ENCODE results near the gene SLIT3. TPM values are rescaled to one million over a fixed set of nuclear protein-coding genes. Genes with fewer than 3 reads are reported as not detected.

SLIT3 gene
- total RNA-seq, 4 donors from 2014 or later, result 0.97 to 6.1 (median 3.4) TPM

DNA sequence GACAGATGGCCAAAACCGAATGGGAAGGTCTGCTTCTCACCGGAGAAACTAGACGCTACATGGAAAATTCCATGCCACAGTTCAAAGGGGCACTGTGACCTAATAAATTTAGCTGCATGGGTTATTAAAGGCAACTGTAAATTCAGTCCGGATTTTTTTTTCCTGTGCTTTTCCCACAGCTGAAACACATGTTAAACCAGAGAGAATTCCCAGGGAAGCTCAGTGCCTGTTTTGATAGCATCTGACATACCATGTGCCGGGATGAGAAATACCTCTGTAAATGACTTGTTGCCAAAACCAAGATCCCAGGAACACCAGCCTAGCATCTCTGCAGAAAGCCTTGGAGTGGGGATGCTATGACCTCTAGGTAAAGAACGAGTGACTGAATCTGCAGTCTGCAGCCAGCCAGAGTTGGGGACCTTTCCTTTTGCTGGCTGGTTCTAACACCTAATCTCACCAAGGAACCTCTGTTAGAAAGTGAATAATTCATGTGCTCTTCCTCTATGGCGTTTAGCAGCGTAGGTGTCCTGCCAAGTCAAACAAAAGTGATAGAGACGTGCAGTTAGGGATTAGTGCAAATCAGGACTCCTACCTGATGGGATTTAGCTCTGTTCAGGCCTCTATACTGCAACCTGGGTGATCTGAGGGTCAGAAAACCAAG, 77.9 kb downstream of the SLIT3 start:
- no peaks in the 10 kb centered on the region for H3K4me1 ChIP-seq
- no peak for DNase-seq
- H3K27me3 ChIP-seq, result no peaks in the 10 kb centered on the region
- in situ Hi-C loops (cut with MboI; ENCODE audit: low sequenced_read_pairs in 4 of 4) (no loop called here), intact Hi-C loops (cut with DNase I; ENCODE audit: low total_unique reads) (no loop called here)
- H3K27ac ChIP-seq, result no peak overlapping the region
- H3K9me3 ChIP-seq, result no peaks in the 10 kb centered on the region
- TF ChIP-seq, protein P1, sequence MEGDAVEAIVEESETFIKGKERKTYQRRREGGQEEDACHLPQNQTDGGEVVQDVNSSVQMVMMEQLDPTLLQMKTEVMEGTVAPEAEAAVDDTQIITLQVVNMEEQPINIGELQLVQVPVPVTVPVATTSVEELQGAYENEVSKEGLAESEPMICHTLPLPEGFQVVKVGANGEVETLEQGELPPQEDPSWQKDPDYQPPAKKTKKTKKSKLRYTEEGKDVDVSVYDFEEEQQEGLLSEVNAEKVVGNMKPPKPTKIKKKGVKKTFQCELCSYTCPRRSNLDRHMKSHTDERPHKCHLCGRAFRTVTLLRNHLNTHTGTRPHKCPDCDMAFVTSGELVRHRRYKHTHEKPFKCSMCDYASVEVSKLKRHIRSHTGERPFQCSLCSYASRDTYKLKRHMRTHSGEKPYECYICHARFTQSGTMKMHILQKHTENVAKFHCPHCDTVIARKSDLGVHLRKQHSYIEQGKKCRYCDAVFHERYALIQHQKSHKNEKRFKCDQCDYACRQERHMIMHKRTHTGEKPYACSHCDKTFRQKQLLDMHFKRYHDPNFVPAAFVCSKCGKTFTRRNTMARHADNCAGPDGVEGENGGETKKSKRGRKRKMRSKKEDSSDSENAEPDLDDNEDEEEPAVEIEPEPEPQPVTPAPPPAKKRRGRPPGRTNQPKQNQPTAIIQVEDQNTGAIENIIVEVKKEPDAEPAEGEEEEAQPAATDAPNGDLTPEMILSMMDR (IDR thresholded peaks at IDR 0.05 in 4 of 5, conservative IDR thresholded peaks at IDR 0.05 in 1 of 5), result no peak
- TF ChIP-seq POLR2A (IDR thresholded peaks at IDR 0.05), result no peak
- no peak overlapping the region for H3K4me3 ChIP-seq
- ATAC-seq, result no peak
- H3K36me3 ChIP-seq, result no peaks in the 10 kb centered on the region

DNA sequence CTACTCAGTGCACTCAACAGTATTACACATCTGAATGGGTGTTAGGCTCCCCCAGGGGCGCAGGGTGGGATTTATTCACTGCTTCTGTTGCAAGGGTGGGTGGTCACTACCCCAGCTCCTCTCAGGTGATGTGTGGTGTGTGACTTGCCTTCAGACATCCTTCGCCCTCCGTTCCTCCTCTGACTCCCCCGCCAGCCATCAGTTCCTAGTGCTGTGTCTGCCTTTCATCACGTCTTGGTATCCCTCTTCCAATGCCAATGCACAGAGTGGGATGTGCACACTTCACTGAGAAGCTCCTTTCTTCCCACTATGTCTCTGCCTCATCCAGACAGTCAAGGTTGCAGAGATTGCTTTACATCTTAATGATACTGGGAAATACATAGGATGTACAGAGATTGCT, 79.4 kb downstream of the SLIT3 start:
- intact Hi-C loops (cut with DNase I; ENCODE audit: low total_unique reads), result no loop called here
- no peak for ATAC-seq
- TF ChIP-seq POLR2A (IDR thresholded peaks at IDR 0.05), result no peak
- TF ChIP-seq, protein P1 (IDR thresholded peaks at IDR 0.05 in 4 of 5, conservative IDR thresholded peaks at IDR 0.05 in 1 of 5), result no peak
- no peaks in the 10 kb centered on the region for H3K9me3 ChIP-seq
- DNase-seq, result no peak
- no peaks in the 10 kb centered on the region for H3K4me1 ChIP-seq
- no peak overlapping the region for H3K27ac ChIP-seq
- H3K4me3 ChIP-seq, result no peak overlapping the region
- in situ Hi-C loops (cut with MboI; ENCODE audit: low sequenced_read_pairs in 4 of 4), result no loop called here
- no peaks in the 10 kb centered on the region for H3K27me3 ChIP-seq
- no peaks in the 10 kb centered on the region for H3K36me3 ChIP-seq

DNA sequence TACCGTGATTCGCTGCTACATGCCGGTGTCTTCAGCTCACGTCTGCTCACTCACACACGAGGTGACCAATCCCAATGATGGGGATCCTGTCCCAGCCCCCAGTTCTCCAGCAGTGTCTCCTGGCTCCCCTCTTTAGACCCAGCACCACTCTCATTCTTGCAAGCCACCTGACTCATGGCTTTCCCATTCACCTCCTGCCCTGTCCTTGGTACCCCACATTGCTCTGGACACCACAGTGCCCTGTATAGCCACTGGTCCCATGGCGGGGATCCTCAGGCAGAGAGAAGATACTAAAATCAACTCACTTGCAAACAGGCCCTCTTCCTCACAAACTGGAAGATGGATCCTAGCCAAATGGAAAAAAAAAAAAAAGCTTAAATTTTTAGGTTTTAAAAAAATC, 81.0 kb downstream of the SLIT3 start:
- Histone ChIP-seq H3K27ac (no peak overlapping the region), H3K36me3 (no peaks in the 10 kb centered on the region), H3K4me1 (no peaks in the 10 kb centered on the region), H3K9me3 (no peaks in the 10 kb centered on the region), H3K4me3 (no peak overlapping the region), H3K27me3 (no peaks in the 10 kb centered on the region)
- ATAC-seq, result no peak
- intact Hi-C loops (cut with DNase I; ENCODE audit: low total_unique reads) (no loop called here), in situ Hi-C loops (cut with MboI; ENCODE audit: low sequenced_read_pairs in 4 of 4) (no loop called here)
- no peak for TF ChIP-seq POLR2A (IDR thresholded peaks at IDR 0.05)
- TF ChIP-seq, protein P1 (IDR thresholded peaks at IDR 0.05 in 4 of 5, conservative IDR thresholded peaks at IDR 0.05 in 1 of 5), result no peak
- DNase-seq, result no peak

DNA sequence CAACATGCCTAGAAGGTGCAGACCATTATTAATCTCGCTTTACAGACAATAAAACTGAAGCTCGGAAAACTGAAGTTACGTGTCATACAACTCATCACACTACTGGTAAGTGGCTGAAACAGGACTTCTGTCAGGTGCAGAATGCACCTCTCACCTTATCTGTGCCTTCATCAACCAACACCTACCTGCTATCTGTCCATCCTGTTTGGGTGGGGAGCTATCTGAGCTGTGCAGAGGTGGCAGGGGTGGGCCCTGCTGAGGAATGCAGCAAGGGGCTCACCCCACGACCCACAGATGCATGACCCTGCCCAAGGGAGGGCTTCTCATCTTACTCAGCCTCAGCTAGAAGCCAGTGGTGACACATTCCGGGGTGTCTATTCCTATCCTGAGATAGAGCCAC, 81.6 kb downstream of the SLIT3 start:
- no peaks in the 10 kb centered on the region for H3K27me3 ChIP-seq
- DNase-seq (no peak), ATAC-seq (no peak)
- no peaks in the 10 kb centered on the region for H3K4me1 ChIP-seq
- TF ChIP-seq, protein P1 (IDR thresholded peaks at IDR 0.05 in 4 of 5, conservative IDR thresholded peaks at IDR 0.05 in 1 of 5), result no peak
- TF ChIP-seq POLR2A (IDR thresholded peaks at IDR 0.05), result no peak
- no peaks in the 10 kb centered on the region for H3K36me3 ChIP-seq
- H3K27ac ChIP-seq, result no peak overlapping the region
- intact Hi-C loops (cut with DNase I; ENCODE audit: low total_unique reads), result no loop called here
- in situ Hi-C loops (cut with MboI; ENCODE audit: low sequenced_read_pairs in 4 of 4), result no loop called here
- no peak overlapping the region for H3K4me3 ChIP-seq
- H3K9me3 ChIP-seq, result no peaks in the 10 kb centered on the region

DNA sequence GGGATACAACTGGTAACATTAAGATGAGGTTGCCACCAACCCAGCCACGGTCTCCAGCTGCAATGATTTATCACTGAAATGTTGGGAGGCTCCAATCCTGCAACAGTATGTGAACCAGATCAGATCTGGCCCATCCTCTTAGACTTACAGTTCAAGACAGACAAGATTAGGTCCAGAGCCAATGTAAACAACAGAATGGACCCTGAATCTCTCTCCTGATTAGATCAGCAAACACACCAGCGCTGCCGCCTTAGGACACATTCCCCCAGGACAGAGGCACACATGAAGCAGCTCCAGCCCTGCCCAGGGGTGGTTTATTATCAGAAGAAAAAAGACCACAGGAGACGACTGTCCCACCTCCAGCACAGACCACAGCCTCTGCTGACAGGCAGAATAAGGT, 82.1 kb downstream of the SLIT3 start:
- no peak overlapping the region for H3K27ac ChIP-seq
- no peaks in the 10 kb centered on the region for H3K4me1 ChIP-seq
- no peak for TF ChIP-seq POLR2A (IDR thresholded peaks at IDR 0.05)
- TF ChIP-seq, protein P1 (IDR thresholded peaks at IDR 0.05 in 4 of 5, conservative IDR thresholded peaks at IDR 0.05 in 1 of 5), result no peak
- no peaks in the 10 kb centered on the region for H3K27me3 ChIP-seq
- intact Hi-C loops (cut with DNase I; ENCODE audit: low total_unique reads) (no loop called here), in situ Hi-C loops (cut with MboI; ENCODE audit: low sequenced_read_pairs in 4 of 4) (no loop called here)
- no peak overlapping the region for H3K4me3 ChIP-seq
- ATAC-seq, result no peak
- H3K36me3 ChIP-seq, result no peaks in the 10 kb centered on the region
- no peak for DNase-seq
- H3K9me3 ChIP-seq, result no peaks in the 10 kb centered on the region

All from gastrocnemius medialis (tissue), 4 donors.